ENCODE results near the gene INMT.

GRCh38 chr7:30702200-30702599 is 49.7 kb upstream of the INMT start:
- TF ChIP-seq EZH2 (IDR thresholded peaks at IDR 0.05; ENCODE audit: insufficient read depth, poor library complexity, severe bottlenecking) (no peak), EZH2phosphoT487 (IDR thresholded peaks at IDR 0.05; ENCODE audit: insufficient read depth, low read depth) (no peak)

Data from GM23248 (cell line).